Neutrophil (primary cell): ENCODE results near the gene CHRM3.
"Not testable (repeated sequence)": the region's sequence is repeated elsewhere in the genome, so short reads cannot be mapped to it uniquely, and the experiment has no call there.

Experiments
- H3K27ac ChIP-seq: fragments of 200-600 bp; sonication (generic); 2 replicates; pipeline ENCODE4 v1.5.1; 2016; ENCODE audit warnings: mild to moderate bottlenecking, moderate library complexity
- H3K27me3 ChIP-seq: fragments of 200-600 bp; sonication (generic); 2 replicates; pipeline ENCODE4 v1.6.0; 2016; ENCODE audit warnings: mild to moderate bottlenecking
- H3K36me3 ChIP-seq: fragments of 200-600 bp; sonication (generic); 2 replicates; pipeline ENCODE4 v1.5.1; 2017
- H3K4me1 ChIP-seq, 2 experiments: fragments of 200-600 bp in 1 of 2; sonication (generic) in 1 of 2; 1 replicate in 1 of 2; 2 replicates in 1 of 2; pipeline versions ENCODE4 v1.5.1 to v1.6.1; 2013 to 2016; ENCODE audit warnings: low read depth in 1 of 2, low read length in 1 of 2, mild to moderate bottlenecking in 1 of 2, moderate library complexity in 1 of 2; ENCODE audit not compliant: control insufficient read depth in 1 of 2, insufficient read depth in 1 of 2
- H3K4me3 ChIP-seq, 2 experiments: fragments of 200-600 bp in 1 of 2; sonication (generic) in 1 of 2; 1 replicate in 1 of 2; 2 replicates in 1 of 2; pipeline ENCODE4 v1.5.1; 2013 to 2016; ENCODE audit warnings: low read depth in 1 of 2, low read length in 1 of 2, mild to moderate bottlenecking in 1 of 2, moderate library complexity in 1 of 2
- H3K9me3 ChIP-seq: fragments of 200-600 bp; sonication (generic); 2 replicates; pipeline ENCODE4 v1.5.1; 2016
- CTCF ChIP-seq: fragments of 200-600 bp; sonication (generic); IDR thresholded peaks from 2 replicates; pipeline ENCODE4 v1.5.1; 2016; ENCODE audit warnings: antibody characterized with exemption

Gene CHRM3

DNA sequence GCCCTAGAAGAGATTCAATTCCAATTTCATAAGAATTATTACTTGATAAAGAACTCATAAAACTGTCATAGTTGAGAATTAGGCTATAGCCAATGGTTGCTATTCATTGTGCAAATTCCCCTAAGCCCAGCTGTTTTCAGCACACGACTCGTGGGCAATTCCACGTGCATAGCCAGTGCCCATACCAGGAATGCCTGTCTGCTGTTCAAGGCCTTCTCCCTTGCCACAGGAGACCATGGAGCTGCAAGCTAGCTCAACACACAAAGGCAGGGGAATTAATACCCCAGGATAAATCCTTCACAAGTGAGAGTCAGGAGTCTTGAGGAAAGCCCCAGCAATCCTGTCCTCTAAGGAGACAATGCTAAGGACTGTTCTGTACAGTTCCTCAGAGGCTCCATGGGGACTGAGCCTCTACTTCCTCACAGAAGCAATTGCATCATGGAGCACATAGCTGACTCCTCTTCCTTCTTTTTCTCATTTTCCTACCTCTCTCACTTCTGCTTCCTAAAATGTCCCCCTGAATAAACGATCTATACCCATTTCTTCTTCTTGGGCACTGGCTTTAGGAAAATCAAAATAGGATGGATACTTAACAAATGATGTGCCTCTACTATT is 19.1 kb upstream of the CHRM3 start:
- Histone ChIP-seq H3K27me3 (no peaks in the 10 kb centered on the region), H3K9me3 (no peaks in the 10 kb centered on the region), H3K36me3 (no peaks in the 10 kb centered on the region), H3K4me1 (peaks cover 16% of the 10 kb centered on the region in 2 experiments), H3K4me3 (no peak overlapping the region), H3K27ac (no peak overlapping the region)
- no peak for TF ChIP-seq CTCF

GRCh38 chr1:239368436-239369109 is 17.8 kb upstream of the CHRM3 start:
- Histone ChIP-seq H3K4me1 (peaks cover 16% of the 10 kb centered on the region in 2 experiments), H3K27me3 (no peaks in the 10 kb centered on the region), H3K27ac (no peak overlapping the region), H3K9me3 (no peaks in the 10 kb centered on the region), H3K4me3 (no peak overlapping the region), H3K36me3 (no peaks in the 10 kb centered on the region)
- no peak for TF ChIP-seq CTCF

DNA sequence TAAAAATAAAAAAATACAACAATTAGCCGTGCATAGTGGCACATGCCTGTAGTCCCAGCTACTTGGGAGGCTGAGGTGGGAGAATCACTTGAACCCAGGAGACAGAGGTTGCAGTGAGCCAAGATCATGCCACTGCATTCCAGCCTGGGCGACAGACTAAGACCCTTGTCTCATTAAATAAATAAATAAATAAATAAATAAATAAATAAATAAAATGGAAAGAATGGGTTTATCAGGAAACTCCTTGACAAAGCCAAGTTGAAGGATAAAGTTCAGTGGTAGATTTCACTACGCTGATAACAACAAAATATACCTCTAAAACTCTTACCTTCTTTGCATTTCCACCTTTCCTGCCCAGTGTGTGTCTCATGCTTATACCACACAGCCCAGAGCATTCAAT is 15.5 kb upstream of the CHRM3 start:
- H3K27ac ChIP-seq, H3K36me3 ChIP-seq, H3K4me3 ChIP-seq: not testable (repeated sequence)

GRCh38 chr1:239382666-239383065 is 3.7 kb upstream of the CHRM3 start:
- no peaks in the 10 kb centered on the region for H3K9me3 ChIP-seq
- no peak for TF ChIP-seq CTCF
- H3K36me3 ChIP-seq, result no peaks in the 10 kb centered on the region
- H3K4me1 ChIP-seq, result peaks cover 18 to 19% of the 10 kb centered on the region in 2 experiments
- H3K27me3 ChIP-seq, result peaks cover 44% of the 10 kb centered on the region
- H3K27ac ChIP-seq, result no peak overlapping the region
- H3K4me3 ChIP-seq, result no peak overlapping the region

More for the DNA sequence above, 15.5 kb upstream of the CHRM3 start:
- peaks cover 16% of the 10 kb centered on the region in 2 experiments for H3K4me1 ChIP-seq
- H3K9me3 ChIP-seq, H3K27me3 ChIP-seq: not testable (repeated sequence)

GRCh38 chr1:239383714-239384113 is 2.7 kb upstream of the CHRM3 start:
- Histone ChIP-seq H3K4me3 (no peak overlapping the region), H3K9me3 (no peaks in the 10 kb centered on the region), H3K27me3 (peaks cover 54% of the 10 kb centered on the region), H3K27ac (no peak overlapping the region), H3K4me1 (peaks cover 24 to 25% of the 10 kb centered on the region in 2 experiments), H3K36me3 (no peaks in the 10 kb centered on the region)
- no peak for TF ChIP-seq CTCF
